B cell (primary cell): ENCODE data around the gene BLOC1S1. TPM values are rescaled to one million over a fixed set of nuclear protein-coding genes. Genes with fewer than 3 reads are reported as not detected.

Experiments used
- ATAC-seq: fragments of 200-7000 bp; cut with Tn5 transposase; one replicate; pipeline ENCODE4 v1.10.0; 2021; ENCODE audit warnings: low read depth, mild to moderate bottlenecking, moderate number of reproducible peaks, moderate library complexity
- CTCF ChIA-PET: fragments of 350-600 bp; sonication (Branson Sonifier 250); formaldehyde crosslinking; loops from one replicate; lab custom pipeline; 2021; ENCODE audit warnings: antibody characterized with exemption, inconsistent platforms; lab: Charles Lee
- POLR2A ChIA-PET: fragments of 350-600 bp; sonication (Branson Sonifier 250); formaldehyde crosslinking; loops from one replicate; lab custom pipeline; 2021; ENCODE audit warnings: antibody characterized with exemption; lab: Charles Lee
- DNase-seq: peaks from one replicate; pipeline ENCODE4 v3.0.0; 2013
- H2AFZ ChIP-seq: 2 replicates; pipeline ENCODE4 v1.6.1; 2012; ENCODE audit warnings: mild to moderate bottlenecking, low read depth, low read length; ENCODE audit not compliant: insufficient read depth, poor library complexity, severe bottlenecking
- H3K27ac ChIP-seq, 2 donors: 1 replicate in 1 of 2; 2 replicates in 1 of 2; pipeline ENCODE4 v1.5.1; 2012 to 2013; ENCODE audit warnings: low read length in 2 of 2, mild to moderate bottlenecking in 2 of 2, moderate library complexity in 1 of 2
- H3K27me3 ChIP-seq, 4 experiments: fragments of 200-600 bp in 1 of 4; sonication (generic) in 1 of 4; replicated peaks in 1 of 4; 1 replicate in 2 of 4; 2 replicates in 2 of 4; pipeline versions ENCODE4 v1.6.1 to v1.7.0; 2013 to 2016; ENCODE audit warnings: low read length in 3 of 4, mild to moderate bottlenecking in 2 of 4, mixed read lengths in 1 of 4, moderate library complexity in 1 of 4; ENCODE audit not compliant: insufficient read depth in 4 of 4, control insufficient read depth in 3 of 4; ENCODE audit errors: control extremely low read depth in 1 of 4
- H3K36me3 ChIP-seq, 2 experiments: replicated peaks in 1 of 2; 1 replicate in 1 of 2; 2 replicates in 1 of 2; pipeline versions ENCODE4 v1.6.1 to v1.7.1; 2013; ENCODE audit warnings: low read length in 1 of 2; ENCODE audit not compliant: insufficient read depth in 2 of 2, control insufficient read depth in 1 of 2; ENCODE audit errors: control extremely low read depth in 1 of 2, extremely low read depth in 1 of 2
- H3K4me1 ChIP-seq, 2 donors: fragments of 200-600 bp in 1 of 2; sonication (generic) in 1 of 2; 1 replicate in 1 of 2; 2 replicates in 1 of 2; pipeline versions ENCODE4 v1.5.1 to v1.6.1; 2013 to 2017; ENCODE audit warnings: low read length in 2 of 2; ENCODE audit not compliant: control insufficient read depth in 2 of 2, insufficient read depth in 2 of 2
- H3K4me2 ChIP-seq: replicated peaks from 2 replicates; pipeline ENCODE3; 2012; ENCODE audit warnings: mild to moderate bottlenecking, low read depth, low read length; ENCODE audit not compliant: poor library complexity, severe bottlenecking
- H3K4me3 ChIP-seq, 5 experiments: fragments of 200-600 bp in 1 of 5; sonication (generic) in 1 of 5; 1 replicate in 3 of 5; 2 replicates in 2 of 5; pipeline versions ENCODE4 v1.5.1 to v1.7.0; 2011 to 2016; ENCODE audit warnings: low read length in 4 of 5, mild to moderate bottlenecking in 4 of 5, low read depth in 2 of 5, control low read depth in 1 of 5, moderate library complexity in 1 of 5; ENCODE audit not compliant: insufficient read depth in 1 of 5; ENCODE audit errors: control extremely low read depth in 1 of 5, extremely low read depth in 1 of 5
- H3K79me2 ChIP-seq: fragments of 200-600 bp; sonication (generic); one replicate; pipeline ENCODE4 v1.6.0; 2016; ENCODE audit warnings: low read length; ENCODE audit not compliant: control insufficient read depth, insufficient read depth
- H3K9ac ChIP-seq: fragments of 200-600 bp; sonication (generic); 2 replicates; pipeline ENCODE4 v1.6.1; 2017; ENCODE audit warnings: mild to moderate bottlenecking, low read length, moderate library complexity
- H3K9me3 ChIP-seq, 3 donors: one replicate each; pipeline versions ENCODE4 v1.6.1 to v1.7.1; 2013; ENCODE audit warnings: low read length in 2 of 3; ENCODE audit not compliant: control insufficient read depth in 2 of 3, insufficient read depth in 1 of 3; ENCODE audit errors: control extremely low read depth in 1 of 3
- H4K20me1 ChIP-seq: 2 replicates; pipeline ENCODE4 v1.6.0; 2012; ENCODE audit warnings: mild to moderate bottlenecking, low read length; ENCODE audit not compliant: insufficient read depth, control insufficient read depth, poor library complexity, severe bottlenecking
- H3K27ac Mint-ChIP-seq: one replicate; pipeline ENCODE4 v1.8.0; 2021; ENCODE audit warnings: mixed read lengths
- H3K27me3 Mint-ChIP-seq: one replicate; pipeline ENCODE4 v1.8.0; 2021; ENCODE audit warnings: mixed read lengths
- H3K4me1 Mint-ChIP-seq: one replicate; pipeline ENCODE4 v1.8.0; 2021; ENCODE audit warnings: mixed read lengths
- H3K4me3 Mint-ChIP-seq: one replicate; pipeline ENCODE4 v1.8.0; 2021; ENCODE audit warnings: mixed read lengths
- H3K9me3 Mint-ChIP-seq: one replicate; pipeline ENCODE4 v1.8.0; 2022; ENCODE audit warnings: mixed read lengths; ENCODE audit not compliant: insufficient read depth
- CTCF ChIP-seq: fragments of 200-600 bp; IDR thresholded peaks from one replicate; pipeline ENCODE4 v1.8.0; 2022; ENCODE audit warnings: antibody characterized with exemption, mild to moderate bottlenecking
- EZH2 ChIP-seq: IDR thresholded peaks from 2 replicates; pipeline ENCODE4 v1.6.1; 2012; ENCODE audit warnings: borderline replicate concordance, low read depth, mild to moderate bottlenecking, moderate library complexity, low read length; ENCODE audit not compliant: insufficient read depth, poor library complexity, severe bottlenecking
- WGBS: methylation state at CpG from one replicate; pipeline ENCODE4 v1.1.5; 2013; ENCODE audit warnings: missing lambda C conversion rate; ENCODE audit not compliant: insufficient coverage; 5-methylcytosine and 5-hydroxymethylcytosine counted together
- intact Hi-C: fragments of 100-400 bp; cut with micrococcal nuclease; formaldehyde crosslinking; loops from one replicate; pipeline ENCODE4 v1.10.0; 2022
- polyA plus RNA-seq: library from polyadenylated mRNA; depleted of rRNA; stranded (reverse); fragments of >200 nt; gene quantifications from 2 replicates; pipeline ENCODE4 v1.2.3, GENCODE V29; 2012
- total RNA-seq, 2 donors: library from RNA; stranded (reverse); fragments of 120-200 nt in 1 of 2; gene quantifications; 1 replicate in 1 of 2; 2 replicates in 1 of 2; pipeline versions ENCODE4 v1.2.3 to v1.2.4, GENCODE V29; 2013 to 2022

Gene BLOC1S1
- total and polyA plus RNA-seq, 2 donors (not counting 1 experiment from before 2014, with no cell fraction given) = 71.1 to 229 TPM

- ChIA-PET POLR2A (no interaction called here), CTCF (no interaction called here)
- Mint-ChIP-seq H3K4me1 (peaks cover 2% of the 10 kb centered on the region), H3K27ac (no peak overlapping the region), H3K4me3 (no peak overlapping the region), H3K27me3 (no peaks in the 10 kb centered on the region), H3K9me3 (no peaks in the 10 kb centered on the region)
- no peaks in the 10 kb centered on the region for H3K9me3 ChIP-seq
- 94% methylated on average over 11 of the region's 12 CpGs for WGBS
- no peak overlapping the region for H3K9ac ChIP-seq
- TF ChIP-seq CTCF = no peak
- TF ChIP-seq EZH2 = no peak
- H3K4me1 ChIP-seq = peaks cover 2 to 3% of the 10 kb centered on the region in 2 donors
- no peak overlapping the region for H3K27ac ChIP-seq
- no peaks in the 10 kb centered on the region for H4K20me1 ChIP-seq
- DNase-seq (no peak), ATAC-seq (no peak)
- no peak overlapping the region for H2AFZ ChIP-seq
- intact Hi-C loops = no loop called here
- no peak overlapping the region for H3K4me3 ChIP-seq
- H3K79me2 ChIP-seq = no peaks in the 10 kb centered on the region
- H3K36me3 ChIP-seq = no peaks in the 10 kb centered on the region
- peaks cover 0 to 3% (median 0%) of the 10 kb centered on the region in 4 experiments for H3K27me3 ChIP-seq
- no peak overlapping the region for H3K4me2 ChIP-seq
These were observed 23.1 kb upstream of the BLOC1S1 start for GRCh38 chr12:55692631-55693322.
